ENCODE results near the gene TIAM2. TPM values are rescaled to one million over a fixed set of nuclear protein-coding genes. Genes with fewer than 3 reads are reported as not detected.

Gene TIAM2
- total RNA-seq, 3 donors from 2014 or later (not counting 1 experiment from before 2014, with no cell fraction given): 6.5 to 11.1 (median 8.7) TPM

DNA sequence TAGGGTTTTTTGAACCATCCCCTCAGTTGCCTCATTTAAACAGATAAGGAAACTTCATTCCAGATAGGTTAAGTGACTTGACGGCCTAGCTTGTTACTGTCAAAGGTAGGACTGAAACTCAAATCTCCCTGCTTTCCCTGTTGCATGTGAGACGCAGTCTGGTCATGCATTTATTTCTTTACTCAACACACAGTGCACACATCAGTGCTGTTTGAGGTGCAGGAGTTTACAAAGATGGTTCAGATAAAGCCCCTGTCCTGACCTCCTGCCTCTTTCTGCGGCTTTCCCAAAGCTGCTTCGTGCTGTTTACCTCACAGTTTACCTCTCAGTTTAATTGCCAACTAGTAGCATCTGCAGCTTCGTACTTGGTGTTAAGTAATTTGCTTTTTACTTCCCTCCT lies 26.6 kb downstream of the TIAM2 start:
- WGBS (ENCODE audit: insufficient coverage): 88% methylated on average over 5 of the region's 5 CpGs
- TF ChIP-seq, protein P1, sequence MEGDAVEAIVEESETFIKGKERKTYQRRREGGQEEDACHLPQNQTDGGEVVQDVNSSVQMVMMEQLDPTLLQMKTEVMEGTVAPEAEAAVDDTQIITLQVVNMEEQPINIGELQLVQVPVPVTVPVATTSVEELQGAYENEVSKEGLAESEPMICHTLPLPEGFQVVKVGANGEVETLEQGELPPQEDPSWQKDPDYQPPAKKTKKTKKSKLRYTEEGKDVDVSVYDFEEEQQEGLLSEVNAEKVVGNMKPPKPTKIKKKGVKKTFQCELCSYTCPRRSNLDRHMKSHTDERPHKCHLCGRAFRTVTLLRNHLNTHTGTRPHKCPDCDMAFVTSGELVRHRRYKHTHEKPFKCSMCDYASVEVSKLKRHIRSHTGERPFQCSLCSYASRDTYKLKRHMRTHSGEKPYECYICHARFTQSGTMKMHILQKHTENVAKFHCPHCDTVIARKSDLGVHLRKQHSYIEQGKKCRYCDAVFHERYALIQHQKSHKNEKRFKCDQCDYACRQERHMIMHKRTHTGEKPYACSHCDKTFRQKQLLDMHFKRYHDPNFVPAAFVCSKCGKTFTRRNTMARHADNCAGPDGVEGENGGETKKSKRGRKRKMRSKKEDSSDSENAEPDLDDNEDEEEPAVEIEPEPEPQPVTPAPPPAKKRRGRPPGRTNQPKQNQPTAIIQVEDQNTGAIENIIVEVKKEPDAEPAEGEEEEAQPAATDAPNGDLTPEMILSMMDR (IDR thresholded peaks at IDR 0.05): no peak
- Histone ChIP-seq H3K27me3 (ENCODE audit: control insufficient read depth, insufficient read depth, low read length) (no peaks in the 10 kb centered on the region), H3K36me3 (ENCODE audit: control insufficient read depth, insufficient read depth, low read length) (no peaks in the 10 kb centered on the region), H3K27ac (ENCODE audit: low read length) (no peak overlapping the region), H3K4me1 (ENCODE audit: control insufficient read depth, insufficient read depth, low read length) (no peaks in the 10 kb centered on the region), H3K4me3 (ENCODE audit: low read length) (no peak overlapping the region), H3K9me3 (ENCODE audit: control insufficient read depth, insufficient read depth, low read length) (no peaks in the 10 kb centered on the region)
- DNase-seq (no peak), ATAC-seq (no peak)
- Mint-ChIP-seq H3K27me3 (ENCODE audit: low read depth in 2 of 2) (peaks cover 0 to 2% of the 10 kb centered on the region in 2 donors), H3K27ac (no peak overlapping the region), H3K9me3 (no peaks in the 10 kb centered on the region), H3K4me1 (no peaks in the 10 kb centered on the region), H3K36me3 (no peaks in the 10 kb centered on the region), H3K4me3 (no peak overlapping the region)
- intact Hi-C loops (cut with micrococcal nuclease): no loop called here

DNA sequence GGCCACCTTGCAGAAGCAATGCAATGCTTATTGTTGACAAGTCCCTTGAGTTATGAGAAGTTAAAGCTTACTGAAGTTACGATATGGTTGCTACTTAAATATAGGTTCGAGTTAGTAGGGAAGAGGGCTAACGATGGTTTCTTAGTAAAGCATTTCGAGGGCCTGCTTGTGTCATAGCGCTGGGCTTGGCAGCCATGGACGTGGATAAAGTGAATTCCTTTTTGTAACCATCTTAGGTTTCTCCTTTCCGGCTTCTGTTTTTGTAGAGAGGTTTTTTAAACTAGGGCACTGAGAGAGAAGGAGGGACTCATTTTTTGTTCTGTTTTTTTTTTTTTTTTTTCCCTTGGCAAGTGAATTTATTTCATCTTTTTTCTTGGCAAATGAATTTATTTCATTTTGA lies 27.6 kb downstream of the TIAM2 start:
- 89% methylated on average over 7 of the region's 7 CpGs for WGBS (ENCODE audit: insufficient coverage)
- Histone ChIP-seq H3K4me3 (ENCODE audit: low read length) (no peak overlapping the region), H3K27ac (ENCODE audit: low read length) (no peak overlapping the region), H3K27me3 (ENCODE audit: control insufficient read depth, insufficient read depth, low read length) (no peaks in the 10 kb centered on the region), H3K36me3 (ENCODE audit: control insufficient read depth, insufficient read depth, low read length) (no peaks in the 10 kb centered on the region), H3K4me1 (ENCODE audit: control insufficient read depth, insufficient read depth, low read length) (no peaks in the 10 kb centered on the region), H3K9me3 (ENCODE audit: control insufficient read depth, insufficient read depth, low read length) (no peaks in the 10 kb centered on the region)
- Mint-ChIP-seq H3K27ac (no peak overlapping the region), H3K9me3 (no peaks in the 10 kb centered on the region), H3K4me1 (no peaks in the 10 kb centered on the region), H3K4me3 (no peak overlapping the region), H3K27me3 (ENCODE audit: low read depth in 2 of 2) (no peaks in the 10 kb centered on the region), H3K36me3 (no peaks in the 10 kb centered on the region)
- TF ChIP-seq, protein P1 (IDR thresholded peaks at IDR 0.05): no peak
- intact Hi-C loops (cut with micrococcal nuclease): no loop called here
- DNase-seq (no peak), ATAC-seq (no peak)

DNA sequence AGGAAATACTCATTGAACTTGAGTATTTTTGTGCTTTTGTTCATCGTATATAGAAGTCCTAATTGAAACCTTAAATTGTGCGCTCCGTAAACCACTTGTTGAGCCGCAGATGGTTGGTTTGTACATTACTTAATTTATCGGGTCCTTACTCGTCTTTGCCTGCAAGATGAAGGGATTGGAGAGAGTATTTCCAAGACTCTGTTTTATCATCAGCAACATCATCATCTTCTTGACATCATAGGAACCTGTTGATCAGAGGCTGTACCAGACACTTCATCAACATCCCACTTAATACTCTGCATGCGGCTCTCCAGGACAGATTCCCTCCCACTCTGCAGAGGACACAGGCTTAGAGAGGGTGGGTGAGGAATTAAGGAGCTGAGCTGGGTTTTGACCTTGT lies 28.6 kb downstream of the TIAM2 start:
- Mint-ChIP-seq H3K27me3 (ENCODE audit: low read depth in 2 of 2) (no peaks in the 10 kb centered on the region), H3K27ac (no peak overlapping the region), H3K4me3 (no peak overlapping the region), H3K4me1 (no peaks in the 10 kb centered on the region), H3K9me3 (no peaks in the 10 kb centered on the region), H3K36me3 (no peaks in the 10 kb centered on the region)
- DNase-seq (no peak), ATAC-seq (no peak)
- WGBS (ENCODE audit: insufficient coverage): 89% methylated on average over 6 of the region's 7 CpGs
- intact Hi-C loops (cut with micrococcal nuclease): no loop called here
- Histone ChIP-seq H3K4me3 (ENCODE audit: low read length) (no peak overlapping the region), H3K36me3 (ENCODE audit: control insufficient read depth, insufficient read depth, low read length) (no peaks in the 10 kb centered on the region), H3K4me1 (ENCODE audit: control insufficient read depth, insufficient read depth, low read length) (no peaks in the 10 kb centered on the region), H3K27me3 (ENCODE audit: control insufficient read depth, insufficient read depth, low read length) (no peaks in the 10 kb centered on the region), H3K27ac (ENCODE audit: low read length) (no peak overlapping the region), H3K9me3 (ENCODE audit: control insufficient read depth, insufficient read depth, low read length) (no peaks in the 10 kb centered on the region)
- TF ChIP-seq, protein P1 (IDR thresholded peaks at IDR 0.05): no peak

DNA sequence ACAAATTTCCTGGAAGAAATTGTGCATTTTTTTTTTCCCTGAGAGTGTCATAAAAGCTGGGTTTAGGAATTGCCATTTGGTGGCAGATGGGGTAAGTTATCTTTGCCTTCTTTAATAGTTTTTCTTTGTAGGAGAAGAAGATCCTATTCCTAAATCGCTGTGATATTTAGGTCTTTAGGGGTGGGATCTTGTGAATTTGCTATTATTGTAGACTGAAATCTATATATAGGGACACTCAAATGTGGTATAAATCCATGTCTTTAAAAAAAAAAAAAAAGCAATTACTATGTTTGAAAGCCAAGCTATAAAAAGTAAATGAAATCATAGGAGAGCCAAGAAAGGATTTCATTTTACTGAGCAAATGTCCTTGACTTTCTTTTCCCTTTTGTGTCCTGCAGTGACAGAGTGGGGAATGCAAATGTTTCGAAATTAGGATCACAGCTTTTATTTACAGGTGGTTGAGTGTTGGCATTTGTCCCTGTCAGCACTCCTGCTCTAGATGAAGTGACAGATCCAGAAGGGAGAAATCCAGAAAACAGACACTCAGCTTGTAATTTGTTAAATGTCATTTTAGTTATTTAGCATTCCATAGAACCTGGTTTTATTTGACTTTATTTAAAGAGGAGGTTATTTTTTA lies 29.4 kb downstream of the TIAM2 start:
- Histone ChIP-seq H3K4me1 (ENCODE audit: control insufficient read depth, insufficient read depth, low read length) (no peaks in the 10 kb centered on the region), H3K36me3 (ENCODE audit: control insufficient read depth, insufficient read depth, low read length) (no peaks in the 10 kb centered on the region), H3K27ac (ENCODE audit: low read length) (no peak overlapping the region), H3K27me3 (ENCODE audit: control insufficient read depth, insufficient read depth, low read length) (no peaks in the 10 kb centered on the region), H3K9me3 (ENCODE audit: control insufficient read depth, insufficient read depth, low read length) (no peaks in the 10 kb centered on the region), H3K4me3 (ENCODE audit: low read length) (no peak overlapping the region)
- ATAC-seq: no peak
- intact Hi-C loops (cut with micrococcal nuclease): no loop called here
- no peak overlapping the region for H3K27ac Mint-ChIP-seq
- no peaks in the 10 kb centered on the region for H3K27me3 Mint-ChIP-seq (ENCODE audit: low read depth in 2 of 2)
- H3K4me3 Mint-ChIP-seq: no peak overlapping the region
- no peaks in the 10 kb centered on the region for H3K36me3 Mint-ChIP-seq
- TF ChIP-seq, protein P1 (IDR thresholded peaks at IDR 0.05): no peak
- WGBS (ENCODE audit: insufficient coverage): 100% methylated on average over 1 of the region's 2 CpGs
- H3K9me3 Mint-ChIP-seq: no peaks in the 10 kb centered on the region
- DNase-seq: no peak
- no peaks in the 10 kb centered on the region for H3K4me1 Mint-ChIP-seq
